ENCODE data around the gene PRICKLE3.

DNA sequence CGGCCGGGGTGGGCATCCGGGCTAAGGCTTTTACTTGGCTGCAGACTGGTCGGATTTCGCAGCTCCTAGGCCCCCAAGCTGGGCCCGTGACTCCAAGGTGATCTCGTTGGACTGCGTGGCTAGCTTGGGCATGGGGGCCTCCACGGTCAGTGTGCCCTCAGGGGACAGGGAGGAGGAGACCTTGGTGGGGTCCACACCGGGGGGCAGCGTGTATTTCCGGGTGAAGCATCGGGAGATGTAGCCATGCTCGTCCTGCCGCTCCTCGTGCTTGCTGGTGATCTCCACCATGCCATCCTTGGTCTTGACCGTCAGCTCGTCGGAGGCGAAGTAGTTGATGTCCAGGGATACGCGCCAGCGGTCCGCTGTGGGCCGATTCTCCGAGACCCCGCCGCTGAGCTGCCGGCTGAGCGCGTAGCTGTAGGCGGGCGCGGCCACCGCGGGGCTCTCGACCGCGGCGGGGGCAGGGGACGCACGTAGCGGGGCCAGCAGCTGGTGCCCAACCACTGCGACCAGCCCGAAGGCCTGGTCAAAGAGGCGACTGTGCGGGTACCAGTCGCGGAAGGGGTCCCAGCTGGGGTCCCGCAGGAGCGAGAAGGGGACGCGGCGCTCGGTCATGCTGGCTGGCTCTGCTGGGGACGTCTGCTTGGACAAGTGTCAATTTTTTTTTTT lies 47.8 kb upstream of the PRICKLE3 start:
- TF ChIP-seq EZH2phosphoT487 (IDR thresholded peaks at IDR 0.05; ENCODE audit: low read depth) (no peak), CTCF (IDR thresholded peaks at IDR 0.05; ENCODE audit: low read depth, low read length) (no peak)

Data from OCI-LY3 (cell line).